GM21367 (cell line): Measurements from ENCODE around the gene IGFL1.
"Not testable (repeated sequence)": the region's sequence is repeated elsewhere in the genome, so short reads cannot be mapped to it uniquely, and the experiment has no call there.

ENCODE experiments used
- ATAC-seq: cut with Tn5 transposase; IDR thresholded peaks from one replicate; pipeline ENCODE4 v1.9.1; 2021; ENCODE audit not compliant: unreplicated experiment

IGFL1 gene

GRCh38 chr19:46221981-46222610 lies 7.4 kb upstream of the IGFL1 start:
- no peak for ATAC-seq

- ATAC-seq: not testable (repeated sequence)
These were observed 5.8 kb upstream of the IGFL1 start for GRCh38 chr19:46223787-46224186.

- ATAC-seq: no peak
These were observed 4.8 kb upstream of the IGFL1 start for GRCh38 chr19:46224773-46225172.

GRCh38 chr19:46225558-46226004 lies 4.0 kb upstream of the IGFL1 start:
- no peak for ATAC-seq

- no peak for ATAC-seq
These were observed 3.0 kb upstream of the IGFL1 start for GRCh38 chr19:46226438-46226973.

- no peak for ATAC-seq
These were observed 2.5 kb downstream of the IGFL1 start for GRCh38 chr19:46232029-46232428.

GRCh38 chr19:46232468-46232867 lies 2.9 kb downstream of the IGFL1 start:
- ATAC-seq: no peak

- ATAC-seq: no peak
These were observed 3.5 kb downstream of the IGFL1 start for GRCh38 chr19:46232938-46233621.

- ATAC-seq: not testable (repeated sequence)
These were observed 4.3 kb downstream of the IGFL1 start for GRCh38 chr19:46233871-46234270.

- ATAC-seq: not testable (repeated sequence)
These were observed 8.6 kb downstream of the IGFL1 start for GRCh38 chr19:46238141-46238540.

GRCh38 chr19:46239193-46240024 lies 9.9 kb downstream of the IGFL1 start:
- no peak for ATAC-seq

GRCh38 chr19:46240693-46241092 lies 11.2 kb downstream of the IGFL1 start:
- no peak for ATAC-seq

- no peak for ATAC-seq
These were observed 12.1 kb downstream of the IGFL1 start for GRCh38 chr19:46241626-46242025.

- ATAC-seq: not testable (repeated sequence)
These were observed 13.6 kb downstream of the IGFL1 start for GRCh38 chr19:46243081-46243654.

GRCh38 chr19:46250076-46250735 lies 20.7 kb downstream of the IGFL1 start:
- ATAC-seq: no peak

- no peak for ATAC-seq
These were observed 21.9 kb downstream of the IGFL1 start for GRCh38 chr19:46251416-46251815.

GRCh38 chr19:46254776-46255175 lies 25.2 kb downstream of the IGFL1 start:
- no peak for ATAC-seq

- no peak for ATAC-seq
These were observed 27.3 kb downstream of the IGFL1 start for GRCh38 chr19:46256855-46257254.

GRCh38 chr19:46261501-46261900 lies 32.0 kb downstream of the IGFL1 start:
- ATAC-seq: not testable (repeated sequence)

GRCh38 chr19:46262684-46263296 lies 33.2 kb downstream of the IGFL1 start:
- not testable (repeated sequence) for ATAC-seq
